HEK293T (cell line): ENCODE measurements around the gene RHOU.

Experiments used
- CTCF ChIA-PET: fragments of 350-600 bp; formaldehyde crosslinking; extraction: SDS; loops from one replicate; lab custom pipeline; 2021; ENCODE audit warnings: antibody characterized with exemption, inconsistent platforms; lab: Yijun Ruan, JAX
- POLR2A ChIA-PET: fragments of 350-600 bp; formaldehyde crosslinking; extraction: SDS; loops from one replicate; lab custom pipeline; 2020; ENCODE audit warnings: antibody characterized with exemption, inconsistent platforms; lab: Yijun Ruan, JAX
- DNase-seq: peaks from one replicate; pipeline ENCODE4 v3.0.0; 2012; ENCODE audit warnings: mixed read lengths; ENCODE audit errors: extremely low spot score
- ARNT ChIP-seq: fragments of 450-650 bp; IDR thresholded peaks from 2 replicates; pipeline ENCODE4 v1.6.1; 2017; ENCODE audit warnings: mild to moderate bottlenecking
- BHLHE40 ChIP-seq: fragments of 450-650 bp; IDR thresholded peaks from 2 replicates; pipeline ENCODE4 v1.6.1; 2016; ENCODE audit warnings: mild to moderate bottlenecking, moderate library complexity, borderline replicate concordance
- CTBP1 ChIP-seq: fragments of 450-650 bp; IDR thresholded peaks from 2 replicates; pipeline ENCODE4 v1.6.1; 2016; ENCODE audit warnings: borderline replicate concordance
- ELF4 ChIP-seq: fragments of 450-650 bp; IDR thresholded peaks from 2 replicates; pipeline ENCODE4 v1.6.1; 2017; ENCODE audit warnings: antibody characterized with exemption
- FOXA1 ChIP-seq: fragments of 450-650 bp; IDR thresholded peaks from 2 replicates; pipeline ENCODE4 v1.6.1; 2016; ENCODE audit warnings: mild to moderate bottlenecking
- FOXK2 ChIP-seq: fragments of 450-650 bp; IDR thresholded peaks from 2 replicates; pipeline ENCODE4 v1.6.1; 2016; ENCODE audit warnings: mild to moderate bottlenecking
- FOXM1 ChIP-seq: fragments of 450-650 bp; IDR thresholded peaks from 2 replicates; pipeline ENCODE4 v1.6.1; 2017; ENCODE audit warnings: mild to moderate bottlenecking, borderline replicate concordance
- HDGF ChIP-seq: fragments of 450-650 bp; IDR thresholded peaks from 2 replicates; pipeline ENCODE4 v1.6.1; 2017; ENCODE audit warnings: antibody characterized with exemption, borderline replicate concordance
- L3MBTL2 ChIP-seq: fragments of 450-650 bp; conservative IDR thresholded peaks from 2 replicates; pipeline ENCODE4 v1.6.1; 2016; ENCODE audit warnings: mild to moderate bottlenecking
- LEF1 ChIP-seq: fragments of 450-650 bp; IDR thresholded peaks from 2 replicates; pipeline ENCODE4 v1.6.1; 2017; ENCODE audit warnings: mild to moderate bottlenecking, borderline replicate concordance
- NFRKB ChIP-seq: fragments of 450-650 bp; IDR thresholded peaks from 2 replicates; pipeline ENCODE4 v1.6.1; 2016; ENCODE audit warnings: mild to moderate bottlenecking, moderate library complexity
- SP1 ChIP-seq: fragments of 450-650 bp; IDR thresholded peaks from 2 replicates; pipeline ENCODE4 v1.6.1; 2017
- SUZ12 ChIP-seq: fragments of 450-650 bp; IDR thresholded peaks from 2 replicates; pipeline ENCODE4 v1.6.1; 2016; ENCODE audit warnings: mild to moderate bottlenecking
- TARDBP ChIP-seq: fragments of 450-650 bp; IDR thresholded peaks from 2 replicates; pipeline ENCODE4 v1.6.1; 2016
- ZNF384 ChIP-seq: fragments of 450-650 bp; IDR thresholded peaks from 2 replicates; pipeline ENCODE4 v1.6.1; 2016
- TF ChIP-seq, protein P1 (sequence below): fragments of 450-650 bp; IDR thresholded peaks from 2 replicates; pipeline ENCODE4 v1.6.1; 2016

RHOU gene

GRCh38 chr1:228782662-228783417, 47.6 kb downstream of the RHOU start:
- TF ChIP-seq NFRKB (no peak), HDGF (no peak), SP1 (no peak), ZNF384 (no peak), BHLHE40 (no peak), TARDBP (0 out of 2 replicates have a peak, but pooled peaks have one; percentile 4), ELF4 (no peak)
- TF ChIP-seq, protein P1, sequence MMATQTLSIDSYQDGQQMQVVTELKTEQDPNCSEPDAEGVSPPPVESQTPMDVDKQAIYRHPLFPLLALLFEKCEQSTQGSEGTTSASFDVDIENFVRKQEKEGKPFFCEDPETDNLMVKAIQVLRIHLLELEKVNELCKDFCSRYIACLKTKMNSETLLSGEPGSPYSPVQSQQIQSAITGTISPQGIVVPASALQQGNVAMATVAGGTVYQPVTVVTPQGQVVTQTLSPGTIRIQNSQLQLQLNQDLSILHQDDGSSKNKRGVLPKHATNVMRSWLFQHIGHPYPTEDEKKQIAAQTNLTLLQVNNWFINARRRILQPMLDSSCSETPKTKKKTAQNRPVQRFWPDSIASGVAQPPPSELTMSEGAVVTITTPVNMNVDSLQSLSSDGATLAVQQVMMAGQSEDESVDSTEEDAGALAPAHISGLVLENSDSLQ = no peak
- CTCF ChIA-PET = no interaction called here

GRCh38 chr1:228783418-228784040, 48.2 kb downstream of the RHOU start:
- no peak for TF ChIP-seq LEF1
- DNase-seq = no peak
- CTCF ChIA-PET = no interaction called here
- POLR2A ChIA-PET = no interaction called here

More at GRCh38 chr1:228782662-228783417, 47.6 kb downstream of the RHOU start:
- POLR2A ChIA-PET = no interaction called here
- no peak for DNase-seq

GRCh38 chr1:228784181-228784580, 48.9 kb downstream of the RHOU start:
- no peak for DNase-seq
- POLR2A ChIA-PET = no interaction called here
- TF ChIP-seq ZNF384 (no peak), FOXK2 (no peak), LEF1 (no peak), HDGF (no peak)
- TF ChIP-seq, protein P1 = no peak
- CTCF ChIA-PET = no interaction called here

GRCh38 chr1:228785366-228786330, 50.4 kb downstream of the RHOU start:
- no peak for DNase-seq
- TF ChIP-seq CTBP1 (no peak), NFRKB (no peak), ELF4 (no peak), ZNF384 (no peak), L3MBTL2 (no peak), FOXK2 (no peak)
- POLR2A ChIA-PET = no interaction called here
- CTCF ChIA-PET = no interaction called here

- CTCF ChIA-PET = no interaction called here
- TF ChIP-seq TARDBP (no peak), FOXA1 (no peak), BHLHE40 (no peak), NFRKB (no peak), CTBP1 (no peak), FOXK2 (no peak), HDGF (no peak), LEF1 (no peak), ZNF384 (no peak), FOXM1 (no peak), ELF4 (no peak), ARNT (no peak), SP1 (no peak), L3MBTL2 (no peak), SUZ12 (no peak)
- TF ChIP-seq, protein P1 = no peak
- DNase-seq = no peak
- POLR2A ChIA-PET = no interaction called here
These were observed 51.3 kb downstream of the RHOU start for GRCh38 chr1:228786361-228787129.

DNA sequence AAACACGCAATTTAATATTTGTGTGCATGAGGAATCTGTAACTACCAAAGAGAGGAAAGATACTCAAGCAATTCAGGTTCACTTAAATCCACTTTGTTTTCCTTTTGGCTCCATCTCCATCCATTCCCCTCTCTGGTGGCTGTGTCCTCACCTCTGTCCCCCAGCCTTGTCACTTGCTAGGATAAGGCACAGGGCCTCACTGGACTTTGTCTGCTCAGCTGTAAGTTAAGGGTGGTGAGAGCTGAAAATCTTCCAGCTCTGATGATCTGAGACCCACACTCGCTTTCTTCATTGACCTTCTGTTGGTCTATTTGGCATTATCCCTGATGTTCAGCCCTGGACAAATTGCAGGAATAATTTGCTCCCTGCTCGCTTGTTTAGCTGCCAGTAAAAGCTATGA, 56.5 kb downstream of the RHOU start:
- CTCF ChIA-PET = no interaction called here

More for the DNA sequence above, 56.5 kb downstream of the RHOU start:
- POLR2A ChIA-PET = no interaction called here
- TF ChIP-seq CTBP1 = no peak
- TF ChIP-seq, protein P1 = no peak
- no peak for TF ChIP-seq L3MBTL2
- TF ChIP-seq NFRKB = no peak
- TF ChIP-seq ZNF384 = no peak
- no peak for TF ChIP-seq ELF4
- TF ChIP-seq ARNT = no peak
- no peak for TF ChIP-seq FOXK2
- no peak for TF ChIP-seq HDGF
- no peak for TF ChIP-seq FOXA1
- TF ChIP-seq FOXM1 = no peak
- no peak for TF ChIP-seq TARDBP
- TF ChIP-seq BHLHE40 = no peak
- TF ChIP-seq LEF1 = no peak
- no peak for TF ChIP-seq SUZ12
- no peak for TF ChIP-seq SP1
- no peak for DNase-seq
